A673 (cell line): ENCODE measurements around the gene C20orf173. TPM values are rescaled to one million over a fixed set of nuclear protein-coding genes. Genes with fewer than 3 reads are reported as not detected.

ENCODE experiments used
- BruUV-seq: library from RNA; stranded (reverse); fragments of 400-500 nt; replicated peaks from 2 replicates; lab custom pipeline; 2021; lab: Mats Ljungman, UMichigan
- CTCF ChIA-PET: fragments of 300-600 bp; sonication (Branson Sonifier 250); formaldehyde crosslinking; loops from one replicate; lab custom pipeline; 2022; ENCODE audit warnings: antibody characterized with exemption; lab: Charles Lee
- POLR2A ChIA-PET: fragments of 300-600 bp; sonication (Branson Sonifier 250); formaldehyde crosslinking; loops from one replicate; lab custom pipeline; 2022; ENCODE audit warnings: antibody characterized with exemption; ENCODE audit not compliant: low non-redundant PET; lab: Charles Lee
- DNase-seq: peaks from one replicate; pipeline ENCODE4 v3.0.0-alpha.2; 2015; ENCODE audit warnings: low spot score
- H3K27ac ChIP-seq: fragments of 200-600 bp; sonication (generic); 2 replicates; pipeline ENCODE4 v1.5.1; 2016; ENCODE audit warnings: mixed run types, low read depth, mild to moderate bottlenecking, mixed read lengths, antibody characterized with exemption, low read length; ENCODE audit not compliant: poor library complexity, severe bottlenecking
- H3K27me3 ChIP-seq: fragments of 200-600 bp; sonication (generic); replicated peaks from 2 replicates; pipeline ENCODE4 v1.6.1; 2017; ENCODE audit warnings: mixed run types, low read depth, mild to moderate bottlenecking, mixed read lengths, antibody characterized with exemption, low read length; ENCODE audit not compliant: insufficient read depth, poor library complexity
- H3K36me3 ChIP-seq: fragments of 200-600 bp; sonication (generic); 2 replicates; pipeline ENCODE4 v1.6.1; 2016; ENCODE audit warnings: mixed run types, mild to moderate bottlenecking, mixed read lengths, antibody characterized with exemption, low read length; ENCODE audit not compliant: insufficient read depth, poor library complexity, severe bottlenecking
- H3K4me1 ChIP-seq: fragments of 200-600 bp; sonication (generic); 2 replicates; pipeline ENCODE4 v1.6.1; 2017; ENCODE audit warnings: mixed run types, mild to moderate bottlenecking, mixed read lengths, antibody characterized with exemption, low read length; ENCODE audit not compliant: insufficient read depth, poor library complexity, severe bottlenecking
- H3K4me3 ChIP-seq: fragments of 200-600 bp; sonication (generic); 2 replicates; pipeline ENCODE4 v1.5.1; 2016; ENCODE audit warnings: low read depth, mixed run types, mild to moderate bottlenecking, mixed read lengths, low read length; ENCODE audit not compliant: poor library complexity, severe bottlenecking
- H3K9me3 ChIP-seq: fragments of 200-600 bp; sonication (generic); 2 replicates; pipeline ENCODE4 v1.6.1; 2016; ENCODE audit warnings: mixed run types, low read depth, mild to moderate bottlenecking, mixed read lengths, antibody characterized with exemption, low read length; ENCODE audit not compliant: poor library complexity, severe bottlenecking
- EZH2 ChIP-seq: fragments of 200-600 bp; sonication (generic); IDR thresholded peaks from 2 replicates; pipeline ENCODE4 v1.6.1; 2017; ENCODE audit warnings: borderline replicate concordance, low read depth, mild to moderate bottlenecking, mixed read lengths, antibody characterized with exemption, low read length; ENCODE audit not compliant: poor library complexity, severe bottlenecking
- intact Hi-C: fragments of 100-400 bp; cut with micrococcal nuclease; formaldehyde crosslinking; loops from one replicate; pipeline ENCODE4 v1.10.0; 2022; ENCODE audit not compliant: unreplicated experiment
- total RNA-seq: library from RNA; stranded (reverse); gene quantifications from 2 replicates; pipeline ENCODE4 v1.2.3, GENCODE V29; 2021
- TF ChIP-seq, protein P1 (sequence below): fragments of 300-800, 200-600 bp; sonication (generic); conservative IDR thresholded peaks from 2 replicates; pipeline ENCODE4 v1.5.1; 2017; ENCODE audit warnings: low read depth, mild to moderate bottlenecking, antibody characterized with exemption, low read length, moderate library complexity, mixed read lengths

Gene C20orf173
- total RNA-seq, 1 experiment from 2014 or later, result not detected

DNA sequence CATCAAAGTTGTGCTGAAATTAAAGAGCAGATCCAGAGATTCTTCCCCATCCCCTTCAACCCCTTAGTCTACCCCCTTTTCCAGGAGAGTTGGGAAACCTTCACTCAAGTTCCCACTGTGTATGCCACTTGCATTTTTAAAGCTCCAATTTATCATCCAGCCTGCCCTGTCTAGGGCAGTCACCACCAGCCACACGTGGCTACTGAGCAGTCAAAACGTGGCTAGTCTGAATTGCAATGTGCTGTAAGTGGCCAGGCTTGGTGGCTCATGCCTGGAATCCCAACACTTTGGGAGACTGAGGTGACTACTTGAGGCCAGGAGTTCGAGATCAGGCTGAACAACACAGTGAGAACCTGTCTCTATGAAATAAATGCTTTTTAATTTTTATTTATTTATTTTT lies 47.4 kb upstream of the C20orf173 start:
- no peak for DNase-seq
- Histone ChIP-seq H3K27me3 (no peaks in the 10 kb centered on the region), H3K36me3 (no peaks in the 10 kb centered on the region), H3K9me3 (no peaks in the 10 kb centered on the region), H3K27ac (no peak overlapping the region), H3K4me1 (no peaks in the 10 kb centered on the region), H3K4me3 (no peak overlapping the region)
- CTCF ChIA-PET, result no interaction called here
- no peak for TF ChIP-seq EZH2
- TF ChIP-seq, protein P1, sequence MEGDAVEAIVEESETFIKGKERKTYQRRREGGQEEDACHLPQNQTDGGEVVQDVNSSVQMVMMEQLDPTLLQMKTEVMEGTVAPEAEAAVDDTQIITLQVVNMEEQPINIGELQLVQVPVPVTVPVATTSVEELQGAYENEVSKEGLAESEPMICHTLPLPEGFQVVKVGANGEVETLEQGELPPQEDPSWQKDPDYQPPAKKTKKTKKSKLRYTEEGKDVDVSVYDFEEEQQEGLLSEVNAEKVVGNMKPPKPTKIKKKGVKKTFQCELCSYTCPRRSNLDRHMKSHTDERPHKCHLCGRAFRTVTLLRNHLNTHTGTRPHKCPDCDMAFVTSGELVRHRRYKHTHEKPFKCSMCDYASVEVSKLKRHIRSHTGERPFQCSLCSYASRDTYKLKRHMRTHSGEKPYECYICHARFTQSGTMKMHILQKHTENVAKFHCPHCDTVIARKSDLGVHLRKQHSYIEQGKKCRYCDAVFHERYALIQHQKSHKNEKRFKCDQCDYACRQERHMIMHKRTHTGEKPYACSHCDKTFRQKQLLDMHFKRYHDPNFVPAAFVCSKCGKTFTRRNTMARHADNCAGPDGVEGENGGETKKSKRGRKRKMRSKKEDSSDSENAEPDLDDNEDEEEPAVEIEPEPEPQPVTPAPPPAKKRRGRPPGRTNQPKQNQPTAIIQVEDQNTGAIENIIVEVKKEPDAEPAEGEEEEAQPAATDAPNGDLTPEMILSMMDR, result no peak
- intact Hi-C loops, result no loop called here
- POLR2A ChIA-PET, result no interaction called here
- no TSS peak for BruUV-seq

DNA sequence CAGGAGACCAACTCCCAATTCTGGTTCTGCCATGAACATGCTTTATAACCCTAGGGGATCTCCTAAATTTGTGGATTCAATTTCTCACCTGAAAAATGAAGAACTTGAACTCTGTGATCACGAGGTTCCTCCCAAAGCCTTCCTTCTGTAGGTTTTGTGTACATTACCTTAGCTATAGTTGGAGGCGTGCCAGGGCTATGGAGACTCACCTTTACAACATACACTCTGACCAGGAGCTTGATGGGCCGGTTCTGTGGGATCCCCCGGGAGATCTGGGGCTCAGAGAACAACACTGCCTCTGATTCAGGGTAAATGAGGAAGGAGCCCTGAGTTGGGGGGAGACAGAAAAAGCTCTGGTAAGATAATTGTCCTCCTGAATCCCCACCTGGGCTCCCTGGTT lies 46.5 kb upstream of the C20orf173 start:
- no TSS peak for BruUV-seq
- TF ChIP-seq, protein P1, result no peak
- TF ChIP-seq EZH2, result no peak
- Histone ChIP-seq H3K4me3 (no peak overlapping the region), H3K4me1 (no peaks in the 10 kb centered on the region), H3K27ac (no peak overlapping the region), H3K9me3 (no peaks in the 10 kb centered on the region), H3K36me3 (no peaks in the 10 kb centered on the region), H3K27me3 (no peaks in the 10 kb centered on the region)
- POLR2A ChIA-PET, result interaction anchor here (0.7 kb wide), 1 partner anchor 101 kb away, joined by 8 read pairs; no protein-coding TSS in a partner anchor
- DNase-seq, result no peak
- CTCF ChIA-PET, result no interaction called here
- intact Hi-C loops, result no loop called here

DNA sequence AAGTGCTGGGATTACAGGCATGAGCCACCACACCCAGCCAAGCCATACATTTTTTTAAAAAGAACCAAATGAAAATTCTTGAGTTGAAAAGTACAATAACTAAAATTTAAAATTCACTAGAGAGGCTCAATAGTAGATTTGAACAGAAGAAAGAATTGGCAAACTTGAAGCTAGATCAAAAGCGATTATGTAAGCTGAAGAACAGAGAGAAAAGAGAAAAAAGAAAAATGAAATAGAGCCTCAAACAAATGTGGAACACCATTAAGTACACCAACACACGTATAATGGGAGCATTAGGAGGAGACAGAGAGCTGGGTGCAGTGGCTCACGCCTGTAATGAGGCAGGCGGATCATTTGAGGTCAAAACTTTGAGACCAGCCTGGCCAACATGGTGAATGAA lies 43.4 kb upstream of the C20orf173 start:
- DNase-seq, result no peak
- TF ChIP-seq, protein P1, result no peak
- TF ChIP-seq EZH2, result no peak
- CTCF ChIA-PET, result no interaction called here
- H3K27ac ChIP-seq, result no peak overlapping the region
- POLR2A ChIA-PET, result no interaction called here
- no peaks in the 10 kb centered on the region for H3K4me1 ChIP-seq
- no peaks in the 10 kb centered on the region for H3K9me3 ChIP-seq
- H3K27me3 ChIP-seq, result no peaks in the 10 kb centered on the region
- intact Hi-C loops, result no loop called here
- BruUV-seq, result no TSS peak
- H3K4me3 ChIP-seq, result no peak overlapping the region
- no peaks in the 10 kb centered on the region for H3K36me3 ChIP-seq
